Adrenal gland (tissue), 19 donors: ENCODE measurements around the gene CFAP97D2. TPM values are rescaled to one million over a fixed set of nuclear protein-coding genes. Genes with fewer than 3 reads are reported as not detected.

Experiments
- DNase-seq, 7 donors: peaks; one replicate each; pipeline ENCODE4 v3.0.0-alpha.2; 2019 to 2020
- H3K27ac ChIP-seq, 5 donors: fragments of 200-600 bp; sonication (generic) in 4 of 5; 1 replicate in 3 of 5; 2 replicates in 2 of 5; pipeline versions ENCODE4 v1.5.1 to v1.8.0; 2016 to 2020; ENCODE audit warnings: mild to moderate bottlenecking in 1 of 5
- H3K27me3 ChIP-seq: fragments of 200-600 bp; 2 replicates; pipeline ENCODE4 v1.8.0; 2021
- H3K36me3 ChIP-seq, 2 donors: fragments of 200-600 bp; replicated peaks in 1 of 2; 1 replicate in 1 of 2; 2 replicates in 1 of 2; pipeline versions ENCODE4 v1.5.1 to v1.8.0; 2018 to 2022
- H3K4me1 ChIP-seq, 2 donors: fragments of 200-600 bp; replicated peaks in 1 of 2; 1 replicate in 1 of 2; 2 replicates in 1 of 2; pipeline versions ENCODE4 v1.5.1 to v1.8.0; 2018 to 2021
- H3K4me3 ChIP-seq, 4 donors: fragments of 200-600 bp; sonication (generic) in 3 of 4; one replicate each; pipeline ENCODE4 v1.5.1; 2016 to 2018
- H3K9me3 ChIP-seq, 3 donors: fragments of 200-600 bp; sonication (generic) in 1 of 3; replicated peaks in 1 of 3; 1 replicate in 2 of 3; 2 replicates in 1 of 3; pipeline versions ENCODE4 v1.5.1 to v1.8.0; 2016 to 2021
- POLR2A ChIP-seq, 2 donors: fragments of 450-650 bp; IDR thresholded peaks; one replicate each; pipeline ENCODE4 v1.6.1; 2017; ENCODE audit warnings: antibody characterized with exemption in 2 of 2, mild to moderate bottlenecking in 2 of 2, moderate library complexity in 1 of 2
- WGBS, 4 donors: extraction: QIAGEN DNeasy Blood & Tissue Kit in 2 of 4; methylation state at CpG; one replicate each; pipeline versions ENCODE4 v1.1.5 to v1.1.7; 2013 to 2017; 5-methylcytosine and 5-hydroxymethylcytosine counted together
- intact Hi-C, 2 donors: fragments of 100-400 bp; cut with DNase I; formaldehyde crosslinking; loops; one replicate each; pipeline versions ENCODE4 v1.14.1 to v1.15.0; 2022 to 2023
- long read RNA-seq, 10 donors: library from polyadenylated mRNA in 3 of 10; unstranded in 2 of 10; stranded (forward) in 1 of 10; transcript quantifications; one replicate each; pipeline ENCODE4 v2.0.0 and lab custom pipeline, GENCODE V29; 2021 to 2026
- polyA plus RNA-seq, 3 donors: library from polyadenylated mRNA; stranded (reverse); fragments of 200-250 nt in 2 of 3; fragments of 350-450 nt in 1 of 3; fragmentation: Illumina TruSeq in 1 of 3; extraction: RNeasy Lipid Tissue Mini Kit (QIAGEN cat#74804) in 1 of 3; gene quantifications; one replicate each; pipeline ENCODE4 v1.2.3, GENCODE V29; 2013 to 2014
- total RNA-seq, 9 donors: library from RNA; depleted of rRNA in 4 of 9; stranded (reverse); fragments of >200 nt in 4 of 9; fragments of 120-200 nt in 1 of 9; fragmentation: NEBNext Ultra II Directional in 1 of 9; extraction: Animal tissue kit (Norgen Biotek cat#: 25700) in 1 of 9; gene quantifications; one replicate each; pipeline versions ENCODE4 v1.1.0 to v1.2.4, GENCODE V29; 2013 to 2023
- TF ChIP-seq, protein P1 (sequence below), 6 experiments: fragments of 450-650 bp in 4 of 6; fragments of 200-600 bp in 2 of 6; sonication (generic) in 1 of 6; IDR thresholded peaks; 1 replicate in 5 of 6; 2 replicates in 1 of 6; pipeline versions ENCODE4 v1.5.1 to v1.8.0; 2016 to 2021; ENCODE audit warnings: antibody characterized with exemption in 6 of 6, mild to moderate bottlenecking in 2 of 6, moderate library complexity in 1 of 6
- donor health status: healthy with polysubstance abuse.
- donor health status: Bipolar disorder and iron deficiency.
- donor health status: DM: yes; HTN: yes; CAD: no.
- donor health status: DM: no; HTN: no; CAD: no.
- donor health status: DM: no; HTN: no; CAD: no.
- donor health status: DM: yes; HTN: yes; CAD: no.

The CFAP97D2 gene
- not detected for total RNA-seq
- polyA plus RNA-seq = not detected
- long read RNA-seq, donor 1 = 0 reads
- long read RNA-seq, donor 2 = 0 reads
- long read RNA-seq, donor 3 = 0 reads
- long read RNA-seq, donor 4 = 0 reads
- long read RNA-seq, donor 5 = 0 reads
- long read RNA-seq, donor 6 = 0 reads
- long read RNA-seq, donor 7 = 0 reads
- long read RNA-seq, donor 8 = 0 reads
- long read RNA-seq, donor 9 = 0 reads
- long read RNA-seq, donor 10 = 0 reads

DNA sequence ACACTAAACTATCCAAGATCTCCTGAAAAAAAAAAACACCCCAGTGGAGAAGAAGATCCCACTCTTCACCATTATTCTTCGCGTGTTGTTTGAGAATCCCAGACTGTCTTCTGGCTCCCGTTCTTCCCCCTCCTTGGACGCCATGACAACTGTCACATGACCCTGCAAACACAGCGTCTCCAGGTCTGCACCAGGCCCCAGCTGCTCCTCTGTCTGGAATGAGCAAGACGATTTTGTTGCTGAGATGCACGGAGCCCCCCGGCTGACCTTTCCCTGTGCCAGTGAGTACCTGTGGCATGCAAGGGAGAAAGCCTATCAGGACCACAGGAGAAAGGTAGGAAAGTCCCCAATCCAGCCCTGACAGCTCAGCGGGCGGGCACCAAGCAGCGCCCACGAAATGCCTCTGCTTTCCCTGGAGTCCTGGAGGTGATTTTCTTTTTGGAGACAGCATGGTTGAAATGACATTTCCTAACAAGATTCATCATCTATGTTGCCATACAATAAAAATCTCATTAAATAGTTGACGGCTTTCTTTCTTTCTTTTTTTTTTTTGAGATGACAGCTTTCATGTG lies at the start of gene CFAP97D2:
CFAP97D2 (plus strand) TSS at position 171 of the 572 bp plus-strand sequence; CDS start at position 245, 74 bp downstream.
- intact Hi-C loops = no loop called here
- no peaks in the 10 kb centered on the region for H3K4me1 ChIP-seq
- H3K36me3 ChIP-seq = no peaks in the 10 kb centered on the region
- H3K27ac ChIP-seq = no peak within 1 kb of the TSS
- no peaks in the 10 kb centered on the region for H3K9me3 ChIP-seq
- no peak within 1 kb of the TSS for H3K4me3 ChIP-seq
- DNase-seq = no peak
- 47 to 59% (median 55%) methylated on average over 12 to 13 of the region's 13 CpGs for WGBS, 4 donors
- TF ChIP-seq POLR2A (IDR thresholded peaks at IDR 0.05) = no peak
- TF ChIP-seq, protein P1, sequence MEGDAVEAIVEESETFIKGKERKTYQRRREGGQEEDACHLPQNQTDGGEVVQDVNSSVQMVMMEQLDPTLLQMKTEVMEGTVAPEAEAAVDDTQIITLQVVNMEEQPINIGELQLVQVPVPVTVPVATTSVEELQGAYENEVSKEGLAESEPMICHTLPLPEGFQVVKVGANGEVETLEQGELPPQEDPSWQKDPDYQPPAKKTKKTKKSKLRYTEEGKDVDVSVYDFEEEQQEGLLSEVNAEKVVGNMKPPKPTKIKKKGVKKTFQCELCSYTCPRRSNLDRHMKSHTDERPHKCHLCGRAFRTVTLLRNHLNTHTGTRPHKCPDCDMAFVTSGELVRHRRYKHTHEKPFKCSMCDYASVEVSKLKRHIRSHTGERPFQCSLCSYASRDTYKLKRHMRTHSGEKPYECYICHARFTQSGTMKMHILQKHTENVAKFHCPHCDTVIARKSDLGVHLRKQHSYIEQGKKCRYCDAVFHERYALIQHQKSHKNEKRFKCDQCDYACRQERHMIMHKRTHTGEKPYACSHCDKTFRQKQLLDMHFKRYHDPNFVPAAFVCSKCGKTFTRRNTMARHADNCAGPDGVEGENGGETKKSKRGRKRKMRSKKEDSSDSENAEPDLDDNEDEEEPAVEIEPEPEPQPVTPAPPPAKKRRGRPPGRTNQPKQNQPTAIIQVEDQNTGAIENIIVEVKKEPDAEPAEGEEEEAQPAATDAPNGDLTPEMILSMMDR (IDR thresholded peaks at IDR 0.05) = no peak
- H3K27me3 ChIP-seq = no peaks in the 10 kb centered on the region

DNA sequence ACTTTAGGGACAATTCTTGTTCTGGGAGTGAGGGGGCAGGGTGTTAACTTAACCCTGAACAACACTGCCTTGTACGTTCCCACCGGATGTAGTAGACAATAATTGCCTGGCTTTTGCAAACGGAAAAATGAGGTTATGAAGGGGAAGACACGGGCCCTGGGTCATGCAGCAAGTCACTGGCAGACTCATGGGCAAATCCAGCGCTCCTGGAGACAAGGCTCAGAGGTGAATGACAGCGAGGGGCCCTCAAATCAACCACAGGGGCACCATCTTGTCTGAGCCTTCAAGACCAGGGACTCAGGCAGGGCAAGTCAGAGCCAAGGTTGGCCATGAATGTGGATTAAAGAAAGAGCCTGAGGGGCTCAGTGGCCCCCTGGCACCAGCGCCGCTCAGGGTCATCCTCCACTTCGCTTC lies 49.4 kb upstream of the CFAP97D2 start:
- DNase-seq = no peak
- no peaks in the 10 kb centered on the region for H3K36me3 ChIP-seq
- TF ChIP-seq, protein P1 (IDR thresholded peaks at IDR 0.05) = no peak
- TF ChIP-seq POLR2A (IDR thresholded peaks at IDR 0.05) = no peak
- H3K4me3 ChIP-seq = no peak overlapping the region
- no peaks in the 10 kb centered on the region for H3K9me3 ChIP-seq
- H3K27me3 ChIP-seq = peaks cover 6% of the 10 kb centered on the region
- H3K4me1 ChIP-seq = peaks cover 15 to 31% of the 10 kb centered on the region in 2 donors
- intact Hi-C loops = no loop called here
- peak overlapping the region in 4 of 5 donors; percentile 32 to 91 (median 62) for H3K27ac ChIP-seq
- 55 to 63% (median 59%) methylated on average over 4 to 9 of the region's 9 CpGs for WGBS, 4 donors

DNA sequence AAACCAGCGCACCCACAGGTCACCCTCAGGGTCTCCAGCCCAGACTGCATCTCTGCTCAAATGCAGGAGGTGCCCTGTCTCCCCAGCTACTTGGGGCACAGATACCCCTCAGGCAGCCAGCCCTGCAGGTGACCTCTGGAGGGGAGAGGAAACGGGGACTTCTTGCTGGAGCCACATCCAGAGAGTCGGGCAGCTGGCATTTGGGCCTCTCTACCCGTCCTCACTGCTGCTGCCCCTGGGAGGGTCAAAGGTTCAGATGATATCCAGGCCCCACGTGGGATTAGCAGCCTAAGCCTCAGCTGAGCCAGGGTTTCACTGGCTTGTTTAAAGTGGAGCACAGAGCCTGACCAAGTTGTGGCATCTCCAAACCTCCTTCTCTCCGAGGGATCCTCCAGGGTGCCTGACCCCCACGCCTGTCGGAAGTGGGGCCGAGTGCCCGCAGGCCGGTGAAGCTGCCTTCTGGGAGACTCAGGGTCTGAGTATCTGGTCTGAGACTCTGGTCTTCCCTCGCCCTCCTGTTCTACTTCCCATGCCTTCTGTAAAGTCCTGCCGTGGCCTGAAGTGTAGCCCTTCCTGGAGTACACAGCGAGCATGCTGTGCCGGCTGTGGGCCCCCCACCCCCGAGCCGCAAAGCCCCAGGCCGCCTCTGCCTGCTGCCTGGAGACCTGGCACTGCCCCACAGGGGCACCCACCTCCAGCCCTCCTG lies 48.8 kb upstream of the CFAP97D2 start:
- Histone ChIP-seq H3K36me3 (no peaks in the 10 kb centered on the region), H3K27ac (peak overlapping the region; percentile 48 to 91 (median 77)), H3K4me3 (peak overlapping the region in 1 of 4 donors; percentile 89), H3K27me3 (peaks cover 6% of the 10 kb centered on the region), H3K9me3 (no peaks in the 10 kb centered on the region), H3K4me1 (peaks cover 15 to 31% of the 10 kb centered on the region in 2 donors)
- no peak for DNase-seq
- WGBS, 4 donors = 40 to 57% (median 54%) methylated on average over 7 to 18 of the region's 18 CpGs
- intact Hi-C loops = no loop called here
- TF ChIP-seq, protein P1 (IDR thresholded peaks at IDR 0.05) = no peak
- no peak for TF ChIP-seq POLR2A (IDR thresholded peaks at IDR 0.05)

DNA sequence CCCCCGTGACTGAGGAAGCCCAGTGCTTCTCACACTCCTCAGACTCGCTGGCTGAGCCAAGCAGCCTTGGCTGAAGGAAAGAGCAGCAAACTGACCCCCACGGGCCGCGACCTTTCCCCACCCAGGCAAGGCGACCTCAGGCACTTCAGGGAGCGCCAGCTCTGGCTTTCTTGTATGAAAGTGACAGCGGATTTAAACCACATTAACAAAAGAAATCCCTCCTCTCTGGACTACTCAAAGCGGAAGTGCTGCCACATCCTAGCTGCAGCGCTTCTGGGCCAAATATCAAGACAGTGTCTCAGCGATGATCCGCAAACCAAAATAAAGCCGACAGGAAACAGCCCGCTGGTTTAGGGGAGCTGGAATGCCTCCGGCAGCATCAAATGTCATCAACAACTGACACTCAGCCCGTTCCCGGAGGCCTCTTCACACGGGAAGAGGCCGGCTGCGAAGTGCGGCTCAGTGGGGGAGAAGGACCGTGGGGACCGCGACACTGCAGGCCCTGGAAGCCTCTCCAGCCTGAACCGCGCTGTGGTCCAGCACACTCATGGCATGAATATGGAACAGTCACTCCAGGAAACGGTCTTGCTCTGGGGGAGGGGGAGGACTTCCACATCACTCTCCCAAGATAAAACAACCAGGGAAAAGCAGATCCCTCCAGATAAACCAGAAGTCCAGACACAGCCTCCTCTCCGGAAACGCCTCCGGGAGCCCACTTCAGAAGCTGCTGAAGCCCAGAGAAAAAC lies 48.0 kb upstream of the CFAP97D2 start:
- peak in 4 of 7 donors; percentile 37 to 73 (median 47) for DNase-seq
- intact Hi-C loops = no loop called here
- no peaks in the 10 kb centered on the region for H3K36me3 ChIP-seq
- TF ChIP-seq POLR2A (IDR thresholded peaks at IDR 0.05) = no peak
- peaks cover 15 to 31% of the 10 kb centered on the region in 2 donors for H3K4me1 ChIP-seq
- peak overlapping the region; percentile 48 to 91 (median 77) for H3K27ac ChIP-seq
- WGBS, 4 donors = 21 to 25% (median 22%) methylated on average over 13 to 30 of the region's 30 CpGs
- H3K9me3 ChIP-seq = no peaks in the 10 kb centered on the region
- peaks cover 6% of the 10 kb centered on the region for H3K27me3 ChIP-seq
- peak overlapping the region in 2 of 4 donors; percentile 65 to 89 for H3K4me3 ChIP-seq
